ENCODE measurements around the gene HPS4. TPM values are rescaled to one million over a fixed set of nuclear protein-coding genes. Genes with fewer than 3 reads are reported as not detected.

The HPS4 gene
- total RNA-seq, 6 experiments from 2014 or later: 18.0 to 22.6 (median 20.6) TPM

DNA sequence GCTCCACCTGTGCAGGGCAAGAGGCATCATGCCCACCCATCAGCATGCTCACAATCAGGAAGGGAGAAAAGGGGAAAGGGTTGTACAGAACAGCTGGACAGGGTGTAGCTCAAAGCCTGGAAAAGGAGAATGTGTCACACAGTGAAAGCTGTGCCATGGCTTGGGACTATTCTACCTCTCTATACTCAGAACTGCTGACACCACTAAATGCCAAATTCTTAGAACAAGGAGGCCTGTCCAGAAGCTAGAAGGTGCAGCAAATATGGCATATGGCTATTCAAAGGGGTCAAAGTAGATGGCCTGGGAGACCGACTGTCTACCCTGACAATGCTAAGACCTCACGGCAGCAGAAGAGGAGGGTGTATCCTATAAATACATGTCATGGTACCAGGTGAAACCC, 12.8 kb downstream of the HPS4 start:
- TF ChIP-seq, protein P1, sequence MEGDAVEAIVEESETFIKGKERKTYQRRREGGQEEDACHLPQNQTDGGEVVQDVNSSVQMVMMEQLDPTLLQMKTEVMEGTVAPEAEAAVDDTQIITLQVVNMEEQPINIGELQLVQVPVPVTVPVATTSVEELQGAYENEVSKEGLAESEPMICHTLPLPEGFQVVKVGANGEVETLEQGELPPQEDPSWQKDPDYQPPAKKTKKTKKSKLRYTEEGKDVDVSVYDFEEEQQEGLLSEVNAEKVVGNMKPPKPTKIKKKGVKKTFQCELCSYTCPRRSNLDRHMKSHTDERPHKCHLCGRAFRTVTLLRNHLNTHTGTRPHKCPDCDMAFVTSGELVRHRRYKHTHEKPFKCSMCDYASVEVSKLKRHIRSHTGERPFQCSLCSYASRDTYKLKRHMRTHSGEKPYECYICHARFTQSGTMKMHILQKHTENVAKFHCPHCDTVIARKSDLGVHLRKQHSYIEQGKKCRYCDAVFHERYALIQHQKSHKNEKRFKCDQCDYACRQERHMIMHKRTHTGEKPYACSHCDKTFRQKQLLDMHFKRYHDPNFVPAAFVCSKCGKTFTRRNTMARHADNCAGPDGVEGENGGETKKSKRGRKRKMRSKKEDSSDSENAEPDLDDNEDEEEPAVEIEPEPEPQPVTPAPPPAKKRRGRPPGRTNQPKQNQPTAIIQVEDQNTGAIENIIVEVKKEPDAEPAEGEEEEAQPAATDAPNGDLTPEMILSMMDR (IDR thresholded peaks at IDR 0.05): no peak
- no peak for DNase-seq
- peaks cover 27% of the 10 kb centered on the region for H3K4me1 Mint-ChIP-seq (ENCODE audit: low read depth)
- no peaks in the 10 kb centered on the region for H3K9me3 Mint-ChIP-seq
- H3K36me3 Mint-ChIP-seq (ENCODE audit: low read depth): peaks cover 36% of the 10 kb centered on the region
- peak overlapping the region; percentile 43 for H3K27ac Mint-ChIP-seq
- H3K4me3 Mint-ChIP-seq: no peak overlapping the region
- no peaks in the 10 kb centered on the region for H3K27me3 Mint-ChIP-seq (ENCODE audit: insufficient read depth)

DNA sequence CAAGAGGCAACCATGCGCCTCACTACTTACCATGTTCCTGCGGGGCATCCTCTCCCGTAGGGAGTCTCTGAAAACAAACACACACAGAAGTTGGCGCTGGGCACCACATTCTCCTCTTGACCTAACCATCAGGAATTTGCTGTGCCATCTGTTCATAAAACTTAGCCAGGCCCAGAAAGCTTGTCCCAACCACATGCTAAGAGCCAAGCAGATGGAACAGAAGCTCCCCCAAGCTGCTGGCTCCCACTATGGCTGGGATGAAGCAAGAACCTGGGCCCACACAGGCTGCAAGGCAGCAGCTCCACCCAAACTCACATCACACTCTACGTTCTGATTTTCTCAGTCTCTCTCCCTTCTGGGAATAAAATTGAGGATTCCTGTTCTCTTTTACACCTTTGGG, 17.4 kb downstream of the HPS4 start:
- Mint-ChIP-seq H3K4me3 (no peak overlapping the region), H3K27ac (no peak overlapping the region), H3K9me3 (no peaks in the 10 kb centered on the region), H3K27me3 (ENCODE audit: insufficient read depth) (peaks cover 2% of the 10 kb centered on the region; the same call in 1 of the 2 replicates), H3K4me1 (ENCODE audit: low read depth) (peaks cover 18% of the 10 kb centered on the region), H3K36me3 (ENCODE audit: low read depth) (peaks cover 46% of the 10 kb centered on the region)
- TF ChIP-seq, protein P1 (IDR thresholded peaks at IDR 0.05): no peak
- no peak for DNase-seq

DNA sequence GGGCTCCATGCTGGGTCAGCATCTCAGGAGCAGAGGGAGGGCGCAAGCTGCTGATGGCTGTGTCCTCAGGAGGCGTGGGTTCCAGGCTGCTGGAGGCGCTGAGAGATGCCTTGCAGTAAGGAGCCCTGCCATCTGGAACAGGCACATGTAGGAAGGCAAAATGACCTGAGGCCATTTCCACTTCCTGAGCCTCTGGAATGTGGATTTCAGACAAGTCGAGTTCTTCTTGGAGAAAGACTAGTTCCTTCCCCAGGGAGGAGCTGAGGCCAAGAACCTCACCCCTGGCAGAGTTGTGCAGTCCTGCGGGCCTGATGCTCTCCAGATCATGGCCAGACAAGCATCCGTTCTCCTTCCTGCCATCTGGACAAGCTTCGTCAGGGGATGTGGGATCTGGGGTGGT, 19.3 kb downstream of the HPS4 start:
- Mint-ChIP-seq H3K36me3 (ENCODE audit: low read depth) (peaks cover 37% of the 10 kb centered on the region), H3K9me3 (no peaks in the 10 kb centered on the region), H3K27me3 (ENCODE audit: insufficient read depth) (peaks cover 2% of the 10 kb centered on the region; the same call in 1 of the 2 replicates), H3K27ac (peak overlapping the region; percentile 65), H3K4me1 (ENCODE audit: low read depth) (peaks cover 9% of the 10 kb centered on the region; the same call in 1 of the 2 replicates), H3K4me3 (no peak overlapping the region; the same call in 1 of the 2 replicates)
- TF ChIP-seq, protein P1 (IDR thresholded peaks at IDR 0.05): no peak
- peak; percentile 69 for DNase-seq

DNA sequence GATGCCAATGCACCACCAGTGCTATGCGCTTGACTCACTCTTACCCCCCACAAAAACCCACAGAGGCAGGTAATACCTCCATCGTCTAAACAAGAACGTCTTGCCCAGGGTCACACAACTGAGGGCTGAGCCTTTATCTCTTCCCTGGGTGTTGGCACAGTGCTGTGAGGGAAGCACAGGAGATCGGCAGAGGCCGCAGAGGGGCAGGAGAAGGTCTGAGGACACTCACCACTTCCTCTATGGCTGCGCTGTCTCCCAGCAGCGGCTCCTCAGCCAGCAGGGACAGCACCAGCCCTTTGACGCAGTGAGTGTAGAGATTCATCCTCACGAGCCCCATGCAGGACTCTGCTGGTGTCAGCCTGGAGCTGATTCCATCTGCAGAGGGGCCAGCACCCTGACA, 19.9 kb downstream of the HPS4 start:
- H3K4me1 Mint-ChIP-seq (ENCODE audit: low read depth): peaks cover 9% of the 10 kb centered on the region; the same call in 1 of the 2 replicates
- peak; percentile 14 for DNase-seq
- TF ChIP-seq, protein P1 (IDR thresholded peaks at IDR 0.05): no peak
- H3K36me3 Mint-ChIP-seq (ENCODE audit: low read depth): peaks cover 31% of the 10 kb centered on the region
- H3K4me3 Mint-ChIP-seq: no peak overlapping the region; the same call in 1 of the 2 replicates
- peaks cover 2% of the 10 kb centered on the region; the same call in 1 of the 2 replicates for H3K27me3 Mint-ChIP-seq (ENCODE audit: insufficient read depth)
- no peak overlapping the region; the same call in 1 of the 2 replicates for H3K27ac Mint-ChIP-seq
- H3K9me3 Mint-ChIP-seq: no peaks in the 10 kb centered on the region

DNA sequence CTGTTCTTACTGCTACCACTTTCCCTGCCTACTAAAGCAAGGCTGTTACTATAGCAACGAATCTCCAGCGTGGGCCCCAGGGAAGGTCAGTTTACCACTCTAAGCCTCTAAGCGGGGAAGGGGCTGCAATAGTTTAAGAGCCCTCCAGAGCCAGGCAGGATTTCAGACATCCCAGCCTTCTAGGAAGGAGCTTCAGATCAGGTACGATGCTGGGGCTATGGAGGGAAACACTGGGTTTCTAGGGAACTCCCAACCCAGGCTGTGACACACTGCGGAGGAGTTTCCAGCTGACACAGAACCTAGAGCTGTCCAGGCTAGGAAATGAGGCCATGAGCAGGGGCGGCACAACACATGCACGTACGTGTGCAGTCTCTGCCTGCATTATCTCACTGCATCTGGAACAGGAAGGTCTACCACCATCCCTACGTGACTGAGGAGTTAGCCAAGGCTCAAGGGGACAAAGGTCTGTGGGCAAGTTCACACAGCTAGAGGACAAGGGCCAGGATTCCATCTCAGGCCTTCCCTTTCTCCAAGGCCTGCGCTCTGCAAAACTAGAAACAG, 20.4 kb downstream of the HPS4 start:
- H3K4me1 Mint-ChIP-seq (ENCODE audit: low read depth): peaks cover 9% of the 10 kb centered on the region; the same call in 1 of the 2 replicates
- H3K4me3 Mint-ChIP-seq: no peak overlapping the region; the same call in 1 of the 2 replicates
- H3K27ac Mint-ChIP-seq: no peak overlapping the region; the same call in 1 of the 2 replicates
- H3K27me3 Mint-ChIP-seq (ENCODE audit: insufficient read depth): peaks cover 2% of the 10 kb centered on the region; the same call in 1 of the 2 replicates
- H3K9me3 Mint-ChIP-seq: no peaks in the 10 kb centered on the region
- peaks cover 26% of the 10 kb centered on the region for H3K36me3 Mint-ChIP-seq (ENCODE audit: low read depth)
- TF ChIP-seq, protein P1 (IDR thresholded peaks at IDR 0.05): no peak
- no peak for DNase-seq

Measured in HFFc6 (cell line).